Skin of body (tissue), 2 donors: ENCODE results near the gene SSPN. TPM values are rescaled to one million over a fixed set of nuclear protein-coding genes. Genes with fewer than 3 reads are reported as not detected.
A peak's percentile ranks its signal among the peaks of the same experiment; 100 is the strongest.

Experiments
- DNase-seq: peaks from one replicate; lab custom pipeline; 2025; lab: John Stamatoyannopoulos, UW
- total RNA-seq: library from RNA; depleted of rRNA; stranded (reverse); fragments of >200 nt; gene quantifications from one replicate; pipeline ENCODE4 v1.2.3, GENCODE V29; 2014

SSPN gene
- total RNA-seq, 1 donor from 2014 or later: 30.6 TPM

GRCh38 chr12:26281320-26281719 lies 85.9 kb downstream of the SSPN start:
- DNase-seq: peak; percentile 11

- no peak for DNase-seq
These were observed 87.1 kb downstream of the SSPN start for GRCh38 chr12:26282339-26282940.

GRCh38 chr12:26283046-26283445 lies 87.7 kb downstream of the SSPN start:
- no peak for DNase-seq

GRCh38 chr12:26283617-26284016 lies 88.2 kb downstream of the SSPN start:
- DNase-seq: no peak

GRCh38 chr12:26285401-26285800 lies 90.0 kb downstream of the SSPN start:
- no peak for DNase-seq

GRCh38 chr12:26286186-26286585 lies 90.8 kb downstream of the SSPN start:
- DNase-seq: no peak

- no peak for DNase-seq
These were observed 92.5 kb downstream of the SSPN start for GRCh38 chr12:26287671-26288381.

GRCh38 chr12:26290565-26290964 lies 95.2 kb downstream of the SSPN start:
- DNase-seq: no peak

- no peak for DNase-seq
These were observed 97.2 kb downstream of the SSPN start for GRCh38 chr12:26292596-26292995.

- no peak for DNase-seq
These were observed 98.2 kb downstream of the SSPN start for GRCh38 chr12:26293612-26294011.

- DNase-seq: no peak
These were observed 99.6 kb downstream of the SSPN start for GRCh38 chr12:26295001-26295400.

GRCh38 chr12:26297396-26298070 lies 102.2 kb downstream of the SSPN start:
- no peak for DNase-seq

GRCh38 chr12:26298785-26299621 lies 103.6 kb downstream of the SSPN start:
- no peak for DNase-seq

GRCh38 chr12:26299751-26300150 lies 104.4 kb downstream of the SSPN start:
- DNase-seq: no peak

Other genes with a start within 250 kb of the SSPN start
- gene RASSF8, start 236.9 kb upstream of the SSPN start, total RNA-seq: 45.3 TPM
- 6.2 TPM for gene BHLHE41, start 70.5 kb upstream of the SSPN start, total RNA-seq